IMR-90 (cell line): ENCODE measurements around the gene SGO2.

Experiments
- FOS ChIP-seq: fragments of 150-350 bp; IDR thresholded peaks from 2 replicates; pipeline ENCODE4 v1.6.1; 2016; ENCODE audit warnings: low read depth, low read length
- MAFK ChIP-seq: IDR thresholded peaks from 2 replicates; pipeline ENCODE4 v1.6.1; 2012; ENCODE audit warnings: low read depth, low read length, improper control_type of control experiment
- RCOR1 ChIP-seq: IDR thresholded peaks from 2 replicates; pipeline ENCODE4 v1.6.1; 2012; ENCODE audit warnings: mild to moderate bottlenecking, low read length, improper control_type of control experiment; ENCODE audit not compliant: insufficient replicate concordance
- TF ChIP-seq, protein P1 (sequence below): conservative IDR thresholded peaks from 2 replicates; pipeline ENCODE4 v1.5.1; 2012; ENCODE audit warnings: mild to moderate bottlenecking, low read depth, low read length, improper control_type of control experiment
- TF ChIP-seq, protein P2 (sequence below): fragments of 150-350 bp; IDR thresholded peaks from 2 replicates; pipeline ENCODE4 v1.6.1; 2017; ENCODE audit warnings: mild to moderate bottlenecking, antibody characterized with exemption, low read length, low read depth

GRCh38 chr2:200515155-200515554, 10.9 kb upstream of the SGO2 start:
- TF ChIP-seq, protein P1, sequence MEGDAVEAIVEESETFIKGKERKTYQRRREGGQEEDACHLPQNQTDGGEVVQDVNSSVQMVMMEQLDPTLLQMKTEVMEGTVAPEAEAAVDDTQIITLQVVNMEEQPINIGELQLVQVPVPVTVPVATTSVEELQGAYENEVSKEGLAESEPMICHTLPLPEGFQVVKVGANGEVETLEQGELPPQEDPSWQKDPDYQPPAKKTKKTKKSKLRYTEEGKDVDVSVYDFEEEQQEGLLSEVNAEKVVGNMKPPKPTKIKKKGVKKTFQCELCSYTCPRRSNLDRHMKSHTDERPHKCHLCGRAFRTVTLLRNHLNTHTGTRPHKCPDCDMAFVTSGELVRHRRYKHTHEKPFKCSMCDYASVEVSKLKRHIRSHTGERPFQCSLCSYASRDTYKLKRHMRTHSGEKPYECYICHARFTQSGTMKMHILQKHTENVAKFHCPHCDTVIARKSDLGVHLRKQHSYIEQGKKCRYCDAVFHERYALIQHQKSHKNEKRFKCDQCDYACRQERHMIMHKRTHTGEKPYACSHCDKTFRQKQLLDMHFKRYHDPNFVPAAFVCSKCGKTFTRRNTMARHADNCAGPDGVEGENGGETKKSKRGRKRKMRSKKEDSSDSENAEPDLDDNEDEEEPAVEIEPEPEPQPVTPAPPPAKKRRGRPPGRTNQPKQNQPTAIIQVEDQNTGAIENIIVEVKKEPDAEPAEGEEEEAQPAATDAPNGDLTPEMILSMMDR: no peak
- TF ChIP-seq FOS: no peak
- TF ChIP-seq RCOR1: no peak
- TF ChIP-seq, protein P2, sequence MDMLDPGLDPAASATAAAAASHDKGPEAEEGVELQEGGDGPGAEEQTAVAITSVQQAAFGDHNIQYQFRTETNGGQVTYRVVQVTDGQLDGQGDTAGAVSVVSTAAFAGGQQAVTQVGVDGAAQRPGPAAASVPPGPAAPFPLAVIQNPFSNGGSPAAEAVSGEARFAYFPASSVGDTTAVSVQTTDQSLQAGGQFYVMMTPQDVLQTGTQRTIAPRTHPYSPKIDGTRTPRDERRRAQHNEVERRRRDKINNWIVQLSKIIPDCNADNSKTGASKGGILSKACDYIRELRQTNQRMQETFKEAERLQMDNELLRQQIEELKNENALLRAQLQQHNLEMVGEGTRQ: no peak
- no peak for TF ChIP-seq MAFK
